IMR-90 (cell line): ENCODE measurements around the gene GRK5.

Experiments
- CEBPB ChIP-seq: IDR thresholded peaks from 2 replicates; pipeline ENCODE4 v1.6.1; 2012; ENCODE audit warnings: low read depth, low read length, improper control_type of control experiment
- CTCF ChIP-seq: conservative IDR thresholded peaks from 2 replicates; pipeline ENCODE4 v1.5.1; 2012; ENCODE audit warnings: mild to moderate bottlenecking, low read depth, low read length, improper control_type of control experiment
- FOS ChIP-seq: fragments of 150-350 bp; IDR thresholded peaks from 2 replicates; pipeline ENCODE4 v1.6.1; 2016; ENCODE audit warnings: low read depth, low read length
- MAFK ChIP-seq: IDR thresholded peaks from 2 replicates; pipeline ENCODE4 v1.6.1; 2012; ENCODE audit warnings: low read depth, low read length, improper control_type of control experiment
- MAZ ChIP-seq: IDR thresholded peaks from 2 replicates; pipeline ENCODE4 v1.6.1; 2012; ENCODE audit warnings: low read depth, mild to moderate bottlenecking, low read length, improper control_type of control experiment, moderate library complexity, borderline replicate concordance
- NFE2L2 ChIP-seq: fragments of 150-350 bp; IDR thresholded peaks from 2 replicates; pipeline ENCODE4 v1.6.1; 2016; ENCODE audit warnings: low read depth, mild to moderate bottlenecking, low read length
- RAD21 ChIP-seq: IDR thresholded peaks from 2 replicates; pipeline ENCODE4 v1.6.1; 2012; ENCODE audit warnings: low read length, improper control_type of control experiment
- RFX5 ChIP-seq: IDR thresholded peaks from 2 replicates; pipeline ENCODE4 v1.8.0; 2012; ENCODE audit warnings: low read depth, mild to moderate bottlenecking, low read length, moderate library complexity
- TF ChIP-seq, protein P1 (sequence below): fragments of 150-350 bp; IDR thresholded peaks from 2 replicates; pipeline ENCODE4 v1.6.1; 2017; ENCODE audit warnings: mild to moderate bottlenecking, antibody characterized with exemption, low read length, low read depth

GRCh38 chr10:119296703-119297102, 89.3 kb downstream of the GRK5 start:
- no peak for TF ChIP-seq NFE2L2
- no peak for TF ChIP-seq CTCF
- TF ChIP-seq MAFK, result no peak
- TF ChIP-seq MAZ, result no peak
- TF ChIP-seq, protein P1, sequence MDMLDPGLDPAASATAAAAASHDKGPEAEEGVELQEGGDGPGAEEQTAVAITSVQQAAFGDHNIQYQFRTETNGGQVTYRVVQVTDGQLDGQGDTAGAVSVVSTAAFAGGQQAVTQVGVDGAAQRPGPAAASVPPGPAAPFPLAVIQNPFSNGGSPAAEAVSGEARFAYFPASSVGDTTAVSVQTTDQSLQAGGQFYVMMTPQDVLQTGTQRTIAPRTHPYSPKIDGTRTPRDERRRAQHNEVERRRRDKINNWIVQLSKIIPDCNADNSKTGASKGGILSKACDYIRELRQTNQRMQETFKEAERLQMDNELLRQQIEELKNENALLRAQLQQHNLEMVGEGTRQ, result no peak
- no peak for TF ChIP-seq RFX5
- TF ChIP-seq FOS, result no peak
- no peak for TF ChIP-seq RAD21
- no peak for TF ChIP-seq CEBPB
